HG03045 (cell line): ENCODE measurements around the gene SCARB1.

Experiments
- ATAC-seq: cut with Tn5 transposase; IDR thresholded peaks from one replicate; pipeline ENCODE4 v1.9.1; 2021; ENCODE audit warnings: mild to moderate bottlenecking, moderate library complexity; ENCODE audit not compliant: unreplicated experiment

The SCARB1 gene

DNA sequence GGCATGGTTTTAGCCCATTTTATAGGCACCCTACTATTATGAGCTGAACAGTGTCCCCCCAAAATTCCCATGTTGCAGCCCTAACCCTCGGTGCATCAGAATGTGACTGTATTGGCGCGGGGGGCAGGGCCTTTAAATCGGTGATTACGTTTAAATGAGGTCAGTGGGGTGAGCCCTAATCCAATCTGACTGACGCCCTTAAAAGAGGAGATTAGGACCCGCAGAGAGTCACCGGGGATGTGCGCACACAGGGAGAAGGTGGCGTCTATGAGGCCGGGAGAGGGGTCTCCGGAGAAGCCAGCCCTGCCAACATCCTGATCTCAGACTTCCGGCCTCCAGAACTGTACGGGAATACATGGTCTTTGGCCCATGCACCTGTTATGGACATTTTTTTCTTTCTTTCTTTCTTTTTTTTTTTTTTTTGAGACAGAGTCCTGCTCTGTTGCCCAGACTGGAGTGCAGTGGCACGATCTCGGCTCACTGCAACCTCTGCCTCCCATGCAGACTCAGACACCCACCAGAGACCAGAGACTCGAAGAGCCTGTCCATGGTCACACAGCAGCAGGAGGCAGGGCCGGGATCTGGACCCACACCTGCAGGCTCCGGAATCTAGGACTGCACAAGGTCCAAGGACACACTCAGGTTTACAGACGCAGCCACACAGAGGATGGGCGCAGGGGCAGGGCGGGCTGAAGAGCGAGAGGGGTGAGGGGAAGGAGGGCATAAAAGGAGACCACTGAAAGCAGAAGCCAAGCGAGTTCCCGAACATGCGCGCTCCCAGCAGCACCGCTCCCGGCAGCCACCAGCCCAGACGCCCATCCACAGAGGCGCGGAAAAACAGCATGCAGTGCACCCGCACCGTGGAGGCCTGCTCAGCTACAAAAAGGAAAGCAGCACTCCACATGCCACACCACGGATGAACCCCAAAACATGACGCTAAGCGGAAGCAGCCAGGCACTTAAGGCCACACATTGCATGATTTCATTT, 19.0 kb downstream of the SCARB1 start:
- no peak for ATAC-seq

DNA sequence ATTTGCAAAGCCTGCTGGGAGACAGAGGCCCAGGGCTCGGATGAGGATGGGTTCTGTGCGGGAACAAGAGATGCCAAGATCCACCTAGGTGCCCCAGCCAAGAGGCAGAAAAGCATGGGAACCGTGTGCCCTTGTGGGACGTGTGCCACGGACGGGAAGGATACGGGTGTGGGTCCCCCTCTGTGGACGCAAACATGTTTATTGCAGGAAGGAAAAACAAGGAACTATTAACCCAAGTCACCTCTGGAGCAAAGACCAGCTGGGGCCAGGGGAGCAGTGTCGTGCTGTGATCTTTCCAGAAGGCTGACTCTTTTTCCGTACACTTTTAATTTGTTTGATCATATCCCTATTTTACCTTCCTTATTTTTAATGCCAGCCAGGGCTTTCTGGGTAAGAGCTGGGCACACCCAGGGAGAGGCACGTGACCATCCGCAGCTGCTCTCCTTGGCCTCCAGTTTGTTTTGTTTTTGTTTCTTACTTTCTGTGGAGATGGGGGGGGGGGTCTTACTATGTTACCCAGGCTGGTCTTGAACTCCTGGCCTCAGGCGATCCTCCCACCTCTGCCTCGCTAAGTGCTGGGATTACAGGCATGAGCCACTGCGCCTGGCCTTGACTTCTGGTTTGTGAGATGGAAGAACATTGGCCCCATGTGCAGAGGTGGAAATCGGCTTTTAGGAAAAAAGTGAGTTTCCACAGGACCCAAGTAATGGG, 20.7 kb downstream of the SCARB1 start:
- no peak for ATAC-seq

DNA sequence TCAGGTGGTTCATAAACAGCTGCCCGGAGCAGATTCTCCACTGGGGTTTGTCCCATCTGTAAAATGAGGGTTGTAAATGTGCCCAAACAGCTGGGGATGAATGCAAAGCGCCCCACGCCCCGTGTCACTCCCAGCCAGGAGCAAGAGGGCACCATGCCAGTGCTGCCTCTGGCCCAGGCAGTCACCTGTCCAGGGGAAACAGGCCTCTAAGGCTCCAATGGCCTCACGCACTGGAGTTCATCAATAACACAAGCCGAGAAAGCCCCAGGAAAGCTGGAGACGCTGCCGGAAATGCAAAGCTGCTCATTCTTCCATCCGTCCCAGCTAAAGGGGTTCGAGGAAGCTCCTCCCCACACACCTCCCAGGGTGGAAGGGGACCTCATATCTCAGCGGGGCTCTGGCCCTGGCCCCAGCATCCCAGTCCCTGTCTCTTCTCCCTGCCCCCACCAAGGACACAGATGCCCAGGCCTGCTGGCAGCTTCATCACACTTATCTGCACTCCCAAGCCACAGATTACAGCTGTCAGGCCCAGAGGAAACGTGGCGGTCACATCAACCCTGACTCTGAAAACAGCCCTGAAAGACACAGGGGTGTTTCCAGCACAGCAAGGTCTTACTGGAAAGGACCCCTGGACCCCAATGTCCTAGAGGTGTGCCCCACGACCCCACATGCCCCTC, 21.5 kb downstream of the SCARB1 start:
- no peak for ATAC-seq

DNA sequence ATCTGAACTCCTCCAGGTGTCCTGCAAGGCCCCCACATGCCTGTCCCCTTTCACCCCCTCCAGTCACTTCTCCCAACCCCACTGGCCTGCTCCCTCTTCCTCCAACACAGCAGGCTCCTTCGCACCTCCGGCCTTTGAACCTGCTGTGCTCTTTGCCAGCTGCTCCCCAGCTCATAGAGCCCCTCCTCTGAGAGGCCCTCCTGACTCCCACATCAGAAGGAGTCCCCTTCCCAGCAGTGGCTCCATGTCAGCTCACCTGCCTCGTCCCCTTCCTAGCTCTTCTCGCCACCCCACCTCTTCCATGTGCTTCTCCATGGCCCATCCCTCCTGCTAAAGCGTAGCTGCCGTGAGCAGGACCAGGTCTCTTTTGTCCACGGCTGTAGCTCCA, 22.1 kb downstream of the SCARB1 start:
- ATAC-seq = no peak

DNA sequence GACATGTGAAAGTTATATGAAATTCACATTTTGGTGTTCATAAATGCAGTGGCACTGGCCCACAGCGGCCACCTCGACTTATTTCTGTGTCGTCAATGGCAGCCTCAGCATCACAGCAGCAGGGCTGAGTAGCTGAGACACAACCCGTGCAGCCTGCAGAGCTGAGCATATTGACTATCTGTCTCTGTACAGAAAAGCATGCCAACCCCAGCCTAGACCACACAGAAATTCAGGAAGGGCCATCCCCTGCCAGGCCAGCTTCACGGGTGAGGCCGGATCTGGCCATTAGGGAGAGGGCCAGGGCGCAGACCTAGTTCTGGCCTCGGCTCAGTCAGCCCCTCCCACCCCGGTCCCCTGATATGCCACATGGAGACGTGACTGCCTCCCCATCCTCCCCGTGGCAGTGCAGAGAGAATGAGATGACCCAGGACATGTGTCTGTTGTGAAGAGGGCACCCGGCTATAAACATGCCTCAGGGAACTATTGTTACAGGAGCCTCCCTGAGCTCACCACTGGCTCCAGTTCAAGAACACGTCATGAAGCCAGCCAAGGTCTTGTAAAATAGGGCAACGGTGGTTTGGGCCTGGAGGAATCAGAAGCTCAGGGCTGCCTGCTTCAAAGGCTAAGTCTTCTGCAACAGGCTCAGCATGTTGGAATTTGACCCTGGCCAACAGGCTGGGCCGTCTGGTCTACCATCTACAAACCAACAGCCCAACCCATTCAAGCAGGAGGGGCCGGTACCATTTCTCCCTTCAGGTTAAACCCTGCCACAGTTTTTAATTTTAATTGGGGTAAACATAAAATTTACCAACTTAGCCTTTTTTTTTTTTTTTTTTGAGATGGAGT, 25.5 kb downstream of the SCARB1 start:
- ATAC-seq = no peak

DNA sequence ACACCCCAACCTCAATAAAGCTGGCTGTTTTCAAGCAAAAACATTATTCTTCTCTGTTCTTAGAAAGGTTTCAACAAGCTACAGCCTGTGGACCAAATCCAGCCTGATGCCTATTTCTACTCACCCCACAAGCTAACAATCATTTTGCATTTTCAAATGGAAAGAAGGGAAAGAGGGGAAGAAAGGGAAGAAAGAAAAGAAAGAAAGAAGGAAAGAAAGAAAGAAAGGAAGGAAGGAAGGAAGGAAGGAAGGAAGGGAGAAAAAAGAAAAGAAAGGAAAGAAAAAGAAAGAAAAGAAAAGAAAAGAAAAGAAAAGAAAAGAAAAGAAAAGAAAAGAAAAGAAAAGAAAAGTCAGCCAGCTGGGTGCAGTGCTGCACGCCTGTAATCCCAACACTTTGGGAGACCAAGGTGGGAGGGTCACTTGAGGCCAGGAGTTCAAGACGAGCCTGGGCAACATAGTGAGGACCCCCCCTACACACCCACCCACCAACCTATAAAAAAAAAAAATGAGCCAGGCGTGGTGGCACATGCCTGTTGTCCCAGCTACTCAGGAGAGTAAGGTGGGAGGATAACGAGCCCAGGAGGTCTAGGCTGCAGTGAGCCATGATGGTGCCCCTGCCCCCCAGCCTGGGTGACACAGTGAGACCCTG, 26.3 kb downstream of the SCARB1 start:
- ATAC-seq = no peak

DNA sequence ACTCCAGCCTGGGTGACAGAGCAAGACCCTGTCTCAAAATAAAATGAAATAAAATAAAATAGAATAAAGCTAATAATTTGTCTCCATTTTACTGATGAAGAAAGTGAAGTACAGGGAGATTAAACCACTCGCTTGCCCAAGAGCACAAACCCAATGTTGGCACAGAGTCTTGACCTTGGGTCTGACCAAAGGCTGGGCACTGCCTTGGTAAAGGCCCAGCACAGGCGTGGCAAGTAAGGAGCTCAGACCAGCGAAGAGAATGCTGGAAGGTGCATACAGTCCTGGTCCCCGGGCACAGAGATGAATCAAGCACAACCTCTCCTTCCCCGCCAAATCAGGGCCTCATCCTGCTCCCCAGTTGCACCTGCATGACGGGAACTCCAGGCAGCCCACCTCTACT, 26.9 kb downstream of the SCARB1 start:
- no peak for ATAC-seq

DNA sequence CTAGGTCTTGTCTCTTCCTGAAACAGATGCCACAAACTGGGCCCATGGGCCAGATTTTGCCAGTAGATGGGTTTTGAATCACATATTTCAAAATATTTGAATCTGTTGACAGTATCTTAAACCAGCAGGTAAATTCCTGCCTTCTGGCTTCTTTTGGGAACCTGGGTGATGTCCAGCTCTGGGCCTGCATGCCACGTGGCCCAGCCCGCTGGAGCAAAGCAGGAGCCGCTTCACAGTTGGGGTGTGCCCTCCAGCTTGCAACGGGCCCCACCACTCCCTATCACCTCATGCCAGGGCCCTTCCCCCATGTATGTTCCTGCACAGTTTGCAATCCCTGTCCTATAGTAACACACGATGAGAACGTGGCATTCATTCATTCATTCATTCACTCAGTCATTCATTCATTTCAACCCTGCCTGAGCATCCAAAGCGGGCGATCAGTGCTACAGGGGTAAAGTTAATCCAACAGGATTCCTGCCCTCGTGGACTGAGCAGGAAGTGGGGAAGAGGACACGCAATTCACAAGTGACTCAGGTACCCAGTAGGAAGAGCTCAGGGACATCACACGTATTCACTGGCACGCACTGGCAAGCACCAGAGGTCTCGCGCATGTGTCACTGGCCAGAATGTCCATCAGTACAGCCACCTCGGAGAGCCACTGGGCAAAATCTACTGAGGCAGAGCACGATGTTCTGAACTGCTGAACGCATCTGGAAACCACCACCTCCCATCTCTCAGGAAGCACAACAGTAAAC, 27.8 kb downstream of the SCARB1 start:
- ATAC-seq = no peak

DNA sequence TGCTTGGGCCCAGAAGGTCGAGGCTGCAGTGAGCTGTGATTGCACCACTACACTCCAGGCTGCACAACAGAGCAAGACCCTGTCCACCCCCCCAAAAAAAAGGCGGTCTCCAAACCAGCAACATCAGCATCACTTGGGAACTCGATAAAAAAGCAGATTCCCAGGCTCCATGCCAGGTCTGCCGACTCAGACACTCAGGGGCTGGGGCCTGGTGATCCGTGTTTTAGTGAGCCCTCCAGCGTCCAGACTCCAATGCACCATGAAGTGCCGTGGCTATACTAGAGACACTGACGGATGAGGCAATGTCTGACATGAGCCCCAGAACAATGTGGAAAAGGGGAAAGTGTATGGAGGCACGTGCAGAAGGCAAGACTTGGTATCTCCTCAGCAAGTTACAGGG, 28.8 kb downstream of the SCARB1 start:
- ATAC-seq = no peak

DNA sequence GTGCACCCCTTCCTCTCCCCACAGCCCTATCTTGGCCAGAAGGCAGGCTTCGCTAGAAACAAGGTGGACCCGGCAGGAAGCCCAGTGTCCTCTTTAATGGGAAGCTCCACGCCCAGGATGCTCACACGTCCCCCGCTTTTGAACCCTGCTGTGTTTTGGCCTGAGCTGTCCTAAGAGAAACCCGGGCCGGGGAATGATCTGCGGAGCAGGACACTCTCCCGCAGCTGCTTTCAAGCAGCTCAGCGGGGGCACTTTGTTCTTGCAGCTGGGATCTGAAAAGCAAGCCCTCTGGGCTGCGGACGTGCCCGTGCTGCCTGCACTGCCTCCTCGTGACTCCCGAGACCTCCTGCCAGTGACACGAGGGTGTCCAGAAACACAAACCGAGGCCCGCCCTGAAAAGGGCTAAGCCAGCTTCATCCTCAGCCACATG, 30.0 kb downstream of the SCARB1 start:
- ATAC-seq = no peak

DNA sequence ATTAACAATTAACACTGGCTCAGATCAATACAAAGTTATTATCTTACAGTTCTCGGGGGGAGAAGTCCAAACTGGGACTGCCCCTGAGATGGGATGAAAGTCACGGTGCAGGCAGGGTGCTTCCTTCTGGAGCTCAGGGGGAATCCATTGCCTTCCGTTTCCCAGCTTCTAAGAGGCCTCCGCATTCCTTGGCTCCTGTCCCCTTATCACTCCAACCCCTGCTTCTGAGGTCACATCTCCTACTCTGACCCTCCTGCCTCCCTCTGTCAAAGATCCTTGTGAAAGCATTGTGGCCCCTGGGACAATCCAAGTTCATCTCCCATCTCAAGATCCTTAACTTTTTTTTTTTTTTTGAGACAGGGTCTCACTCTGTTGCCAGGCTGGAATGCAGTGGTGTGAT, 30.8 kb downstream of the SCARB1 start:
- ATAC-seq = no peak

DNA sequence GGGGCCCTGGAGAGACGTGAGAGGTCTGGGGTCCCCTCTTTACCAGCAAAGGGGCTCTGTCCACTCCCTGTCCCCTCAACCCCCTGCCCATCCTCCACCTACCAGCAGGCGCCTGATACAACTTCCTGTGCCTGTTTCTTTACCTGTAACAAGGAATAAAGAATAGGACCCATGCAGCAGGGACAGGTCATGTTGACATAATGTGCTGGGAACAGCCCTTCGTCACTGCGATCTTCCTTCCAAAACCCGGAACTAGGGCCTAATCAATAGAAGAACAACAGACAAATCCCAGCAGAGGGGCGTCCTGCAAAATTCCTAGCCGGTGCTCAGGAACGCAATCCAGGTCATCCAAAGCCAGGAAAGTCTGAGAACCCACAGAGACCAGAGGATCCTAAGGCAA, 32.1 kb downstream of the SCARB1 start:
- no peak for ATAC-seq

DNA sequence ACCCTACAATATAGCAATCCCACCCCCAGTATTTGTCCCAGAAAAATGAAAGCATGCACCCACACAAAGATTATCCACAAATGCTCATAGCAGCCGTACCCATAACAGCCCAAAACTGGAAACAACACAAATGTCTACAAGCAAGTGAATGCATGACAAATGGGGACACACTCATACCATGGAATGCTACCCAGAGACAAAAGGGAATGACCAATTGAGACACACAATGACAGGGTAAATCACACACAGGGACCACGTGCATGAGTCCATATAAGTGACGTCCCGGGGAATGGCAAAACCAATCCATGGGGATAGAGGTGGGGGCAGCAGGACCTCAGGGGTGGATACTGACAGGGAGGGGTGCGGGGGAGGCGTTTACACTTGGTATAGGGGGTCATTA, 33.4 kb downstream of the SCARB1 start:
- ATAC-seq = no peak

DNA sequence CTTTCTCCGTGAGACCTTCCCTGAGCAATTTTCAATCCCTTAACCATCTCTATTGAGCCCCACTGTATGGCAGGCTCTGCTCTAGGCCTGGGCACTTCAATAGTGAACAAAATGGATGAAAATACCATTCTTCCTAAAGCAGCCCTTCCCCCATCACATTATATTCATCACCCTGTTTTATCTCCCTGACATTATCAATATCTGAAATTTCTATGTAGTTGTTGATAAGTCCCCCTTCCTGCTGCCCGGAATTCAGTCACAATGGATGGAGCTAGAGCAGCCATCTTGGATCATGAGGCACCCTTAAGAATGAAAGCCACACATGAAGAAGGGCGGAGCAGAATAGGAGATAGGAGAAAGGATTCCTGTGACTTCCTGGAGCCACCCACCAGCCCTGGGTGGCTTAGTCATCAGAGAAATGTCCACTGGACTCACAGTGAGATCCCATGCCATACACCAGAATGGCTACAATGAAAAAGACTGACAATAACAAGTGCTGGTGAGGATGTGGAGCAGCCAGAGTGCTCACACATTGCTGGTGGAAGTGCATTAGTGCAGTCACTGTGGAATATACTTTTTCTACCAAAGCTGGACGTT, 33.9 kb downstream of the SCARB1 start:
- no peak for ATAC-seq

DNA sequence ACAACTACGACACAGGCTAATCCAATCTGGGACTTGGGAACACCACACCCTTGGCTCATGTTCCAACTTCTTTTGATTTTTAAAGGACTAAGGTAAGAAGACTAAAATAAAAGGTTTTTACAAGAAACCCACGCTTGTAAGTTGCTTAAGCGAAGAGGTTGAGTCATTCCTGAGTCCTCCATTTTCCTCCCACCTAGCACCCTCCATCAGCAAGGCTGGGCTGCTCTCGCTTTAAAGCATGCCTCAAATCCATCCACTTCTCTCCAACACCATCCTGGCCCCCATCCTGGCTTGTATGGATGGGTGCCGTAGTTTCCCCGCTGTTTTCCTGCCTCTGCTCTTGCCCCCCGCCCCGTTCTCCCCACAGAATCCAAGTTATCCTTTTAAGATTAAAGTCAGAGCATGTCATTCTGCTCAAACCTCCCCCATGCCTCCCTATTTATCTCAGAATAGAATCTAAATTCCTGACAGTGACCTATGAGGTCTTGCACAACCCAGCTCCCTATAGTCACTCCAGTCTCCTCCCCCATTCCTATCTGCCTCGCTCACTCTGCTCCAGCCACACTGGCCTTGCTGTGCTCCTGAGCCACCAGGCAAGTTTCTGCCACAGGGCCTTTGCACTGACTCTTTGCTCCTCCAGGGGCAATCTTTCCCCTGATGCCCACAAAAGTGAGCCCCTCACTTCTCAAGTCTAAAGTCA, 34.5 kb downstream of the SCARB1 start:
- ATAC-seq = no peak

DNA sequence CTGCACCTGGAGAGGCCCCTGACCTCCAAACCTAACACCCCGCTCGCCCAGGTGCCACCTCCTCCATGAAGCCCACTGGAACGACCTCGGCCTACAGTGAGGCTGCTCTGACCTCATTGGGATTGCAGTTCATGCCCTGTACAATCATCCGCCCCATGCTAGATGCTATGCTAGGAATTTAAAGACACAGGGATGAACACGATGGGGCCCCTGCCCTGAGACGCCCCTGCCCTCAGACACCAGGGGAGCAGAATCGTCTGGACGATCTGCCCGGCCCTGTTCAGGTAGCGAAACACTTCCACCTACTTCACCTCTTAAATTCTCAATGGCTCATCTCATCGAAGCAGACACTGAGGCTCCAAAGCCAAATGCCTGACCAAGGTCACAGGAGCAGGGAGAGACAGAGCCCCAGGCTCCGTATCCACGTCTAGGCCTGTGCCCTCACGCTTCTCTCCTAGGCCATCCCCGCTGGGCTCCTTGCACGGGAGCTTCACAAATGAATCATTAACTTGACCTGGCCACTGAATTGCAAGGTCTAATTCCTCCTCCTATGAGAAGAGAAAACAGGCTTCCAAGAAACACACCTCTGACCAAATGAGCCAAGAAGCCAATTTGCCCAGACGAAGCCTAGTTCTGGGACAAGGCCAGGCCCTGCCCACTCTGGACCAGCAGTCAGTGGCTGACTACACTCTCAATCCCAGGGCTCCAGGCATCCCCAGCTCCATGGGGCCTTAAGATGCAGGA, 35.2 kb downstream of the SCARB1 start:
- no peak for ATAC-seq

DNA sequence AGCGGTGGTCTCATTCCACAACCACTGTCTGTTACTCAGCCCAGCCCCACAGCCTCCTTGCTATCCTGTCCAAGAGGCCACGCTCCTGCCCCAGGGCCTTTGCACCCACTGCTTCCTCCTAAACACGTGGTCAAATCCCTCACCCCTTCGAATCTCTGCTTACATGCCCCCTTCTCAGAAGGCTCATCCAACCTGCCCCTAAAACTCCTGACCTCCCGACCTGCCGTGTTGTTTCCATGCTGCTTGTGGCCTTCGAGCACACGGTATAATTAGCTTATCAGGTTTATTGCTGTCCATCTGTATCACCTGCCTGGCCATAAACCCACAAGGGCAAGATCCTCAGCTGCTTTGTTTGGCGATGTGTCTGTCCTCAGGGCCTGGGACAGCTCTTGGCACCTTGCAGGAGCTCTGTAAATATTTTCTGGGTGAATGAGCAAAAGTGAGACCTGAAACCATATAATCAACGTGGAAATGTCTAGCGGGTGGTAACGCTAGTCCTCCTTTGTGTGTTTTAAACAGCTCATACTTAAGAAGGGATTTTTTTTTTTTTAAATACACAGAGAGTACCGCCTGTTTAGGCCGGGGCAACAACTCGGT, 36.0 kb downstream of the SCARB1 start:
- peak; percentile 64 for ATAC-seq
